HG03196 (cell line): ENCODE results near the gene TMIGD2.
"Not testable (repeated sequence)": the region's sequence is repeated elsewhere in the genome, so short reads cannot be mapped to it uniquely, and the experiment has no call there.

Experiments
- ATAC-seq: cut with Tn5 transposase; IDR thresholded peaks from one replicate; pipeline ENCODE4 v1.9.1; 2021; ENCODE audit not compliant: unreplicated experiment

The TMIGD2 gene

DNA sequence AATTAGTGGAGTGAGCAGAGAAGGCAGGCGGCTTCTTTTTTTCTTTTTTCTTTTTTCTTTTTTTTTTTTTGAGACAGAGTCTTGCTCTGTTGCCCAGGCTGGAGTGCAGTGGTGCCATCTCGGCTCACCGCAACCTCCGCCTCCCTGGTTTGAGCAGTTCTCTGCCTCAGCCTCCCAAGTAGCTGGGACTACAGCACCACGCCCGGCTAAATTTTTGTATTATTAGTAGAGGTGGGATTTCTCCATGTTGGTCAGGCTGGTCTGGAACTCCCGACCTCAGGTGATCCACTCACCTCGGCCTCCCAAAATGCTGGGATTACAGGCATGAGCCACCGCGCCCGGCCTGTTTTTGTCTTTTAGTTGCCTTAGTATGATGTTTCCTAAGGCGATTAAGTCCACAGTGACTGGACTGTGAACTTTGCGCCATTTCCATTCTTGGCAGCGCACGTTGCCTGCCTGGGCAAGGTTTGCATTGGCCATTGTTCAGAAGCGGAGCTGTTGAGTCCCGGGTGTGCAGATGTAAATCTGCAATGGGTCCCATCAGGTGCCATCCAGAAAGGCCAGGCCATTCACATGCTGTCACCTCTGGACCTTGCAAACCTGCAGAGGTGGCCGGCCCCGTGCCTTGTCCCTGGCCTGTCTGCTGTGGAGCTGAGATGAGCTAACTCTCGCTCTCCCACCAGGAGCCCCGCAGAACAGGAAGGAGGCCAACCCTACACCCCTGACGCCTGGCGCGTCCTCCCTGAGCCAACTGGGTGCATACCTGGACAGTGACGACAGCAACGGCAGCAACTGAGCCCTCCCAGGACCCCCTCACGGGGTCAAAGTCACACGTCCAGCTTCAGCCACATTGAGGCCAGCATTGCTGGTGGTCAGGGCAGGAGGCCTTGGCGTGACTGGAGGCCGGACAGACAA is 34.0 kb downstream of the TMIGD2 start:
- ATAC-seq: no peak

DNA sequence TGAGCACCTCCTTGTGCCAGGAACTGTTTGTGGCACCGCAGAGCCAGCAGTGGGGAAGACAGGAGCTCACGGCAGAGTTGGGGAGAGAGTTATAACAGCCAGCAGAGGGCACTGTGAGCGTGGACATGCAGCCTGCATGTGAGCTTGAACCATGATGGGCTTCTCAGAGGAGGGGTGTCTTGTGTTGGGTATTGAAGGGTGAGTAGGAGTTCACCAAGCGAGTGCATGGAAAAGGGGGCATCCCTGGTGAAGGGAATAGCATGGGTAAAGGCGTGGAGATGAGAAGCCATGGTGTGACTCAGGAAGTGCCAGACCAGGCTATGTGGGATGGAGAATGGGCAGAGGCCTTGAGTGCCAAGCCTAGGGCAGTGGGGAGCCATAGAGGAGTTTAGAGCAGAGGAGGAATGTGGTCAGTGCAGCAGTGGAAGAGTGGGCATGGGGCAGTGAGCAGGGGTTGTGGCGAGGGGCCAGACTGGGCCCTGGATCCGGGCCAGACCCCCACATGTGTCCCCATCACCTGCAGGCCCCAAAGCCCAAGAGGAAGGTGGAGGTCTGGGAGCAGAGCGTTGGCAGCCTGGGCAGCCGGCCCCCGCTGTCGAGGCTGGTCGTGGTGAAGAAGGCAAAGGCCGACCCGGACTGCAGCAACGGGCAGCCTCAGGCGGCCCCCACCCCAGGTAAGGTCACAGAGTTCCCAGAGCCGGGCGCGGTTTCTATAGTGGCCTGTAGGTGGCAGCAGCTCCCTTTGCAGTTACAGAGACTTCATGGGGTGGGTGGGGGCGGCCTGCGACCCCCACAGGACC is 34.9 kb downstream of the TMIGD2 start:
- no peak for ATAC-seq

GRCh38 chr19:4266253-4267000 is 35.8 kb downstream of the TMIGD2 start:
- ATAC-seq: no peak

DNA sequence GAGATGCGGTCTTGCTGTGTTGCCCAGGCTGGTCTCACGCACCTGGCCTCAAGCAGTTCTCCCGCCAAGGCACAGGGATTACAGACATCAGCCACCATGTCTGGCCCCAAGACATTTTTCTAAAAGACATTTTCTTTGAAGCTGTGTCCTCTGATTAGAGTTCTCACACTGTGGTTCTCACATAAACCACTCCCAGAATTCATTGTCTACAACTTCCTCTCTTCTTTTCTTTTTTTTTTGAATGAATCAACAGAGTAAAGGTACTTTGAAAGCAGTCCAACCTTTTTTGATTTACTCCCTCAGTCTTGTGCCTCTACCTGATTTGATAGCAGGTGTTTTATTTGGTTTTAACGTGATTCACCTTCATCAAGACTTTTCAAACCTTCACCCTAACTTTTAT is 37.4 kb downstream of the TMIGD2 start:
- ATAC-seq: no peak

DNA sequence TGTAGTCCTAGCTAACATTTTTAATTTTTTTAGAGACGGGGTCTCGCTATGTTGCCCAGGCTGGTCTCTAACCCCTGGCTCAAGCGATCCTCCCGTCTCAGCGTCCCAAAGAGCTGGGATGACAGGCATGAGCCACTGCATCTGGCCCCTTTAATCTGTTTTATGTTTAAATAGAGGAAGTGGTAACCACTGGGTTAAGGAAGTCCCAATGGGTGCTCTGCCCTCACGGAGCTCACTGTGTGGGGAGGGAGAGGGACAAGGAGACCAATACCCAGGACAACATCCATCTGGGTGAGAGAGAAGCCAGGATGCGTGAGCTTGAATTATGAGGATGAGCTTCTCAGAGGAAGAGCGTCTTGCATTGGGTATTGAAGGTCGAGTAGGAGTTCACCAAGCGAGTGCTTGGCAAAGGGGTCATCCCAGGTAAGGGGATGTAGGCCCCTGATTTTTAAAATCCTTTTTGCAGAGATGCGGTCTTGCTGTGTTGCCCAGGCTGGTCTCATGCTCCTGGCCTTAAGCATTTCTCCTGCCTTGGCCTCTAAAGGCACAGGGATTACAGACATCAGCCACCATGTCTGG is 41.5 kb downstream of the TMIGD2 start:
- ATAC-seq: no peak

DNA sequence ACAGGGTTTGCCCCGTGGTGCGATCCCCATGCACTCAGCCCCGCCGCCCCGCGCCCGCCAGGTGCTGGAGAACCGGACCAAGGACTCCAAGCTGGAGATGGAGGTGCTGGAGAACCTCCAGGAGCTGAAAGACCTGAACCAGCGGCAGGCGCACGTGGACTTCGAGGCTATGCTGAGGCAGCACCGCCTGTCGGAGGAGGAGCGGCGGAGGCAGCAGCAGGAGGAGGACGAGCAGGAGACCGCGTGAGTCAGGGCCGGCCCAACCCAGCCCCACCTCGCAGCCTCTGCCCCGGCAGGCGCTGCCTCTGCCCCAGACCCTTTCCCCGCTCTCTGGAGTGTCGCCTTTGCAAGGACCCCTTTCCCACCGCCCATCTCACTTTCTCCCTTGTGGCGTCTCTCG is 44.0 kb downstream of the TMIGD2 start:
- ATAC-seq: no peak

- no peak for ATAC-seq
These were observed 45.2 kb downstream of the TMIGD2 start for GRCh38 chr19:4257025-4257424.

DNA sequence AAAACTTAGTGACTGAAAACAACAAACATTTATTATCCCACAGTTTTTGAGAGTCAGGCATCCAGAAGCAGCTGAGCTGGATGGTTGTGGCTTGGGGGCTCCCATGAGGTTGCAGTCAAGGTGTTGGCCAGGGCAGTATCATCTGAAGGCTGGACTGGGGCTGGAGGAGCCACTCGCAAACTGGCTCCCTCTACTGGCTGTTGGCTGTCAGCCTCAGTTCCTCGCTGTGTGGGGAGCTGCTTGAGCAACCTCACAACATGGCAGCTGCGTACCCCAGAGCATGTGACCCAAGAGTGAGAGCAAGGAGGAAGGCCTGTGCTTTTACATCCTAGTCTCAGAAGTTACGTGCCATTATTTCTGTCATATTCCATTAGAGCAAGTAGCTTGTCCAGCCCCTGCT is 45.6 kb downstream of the TMIGD2 start:
- ATAC-seq: no peak

DNA sequence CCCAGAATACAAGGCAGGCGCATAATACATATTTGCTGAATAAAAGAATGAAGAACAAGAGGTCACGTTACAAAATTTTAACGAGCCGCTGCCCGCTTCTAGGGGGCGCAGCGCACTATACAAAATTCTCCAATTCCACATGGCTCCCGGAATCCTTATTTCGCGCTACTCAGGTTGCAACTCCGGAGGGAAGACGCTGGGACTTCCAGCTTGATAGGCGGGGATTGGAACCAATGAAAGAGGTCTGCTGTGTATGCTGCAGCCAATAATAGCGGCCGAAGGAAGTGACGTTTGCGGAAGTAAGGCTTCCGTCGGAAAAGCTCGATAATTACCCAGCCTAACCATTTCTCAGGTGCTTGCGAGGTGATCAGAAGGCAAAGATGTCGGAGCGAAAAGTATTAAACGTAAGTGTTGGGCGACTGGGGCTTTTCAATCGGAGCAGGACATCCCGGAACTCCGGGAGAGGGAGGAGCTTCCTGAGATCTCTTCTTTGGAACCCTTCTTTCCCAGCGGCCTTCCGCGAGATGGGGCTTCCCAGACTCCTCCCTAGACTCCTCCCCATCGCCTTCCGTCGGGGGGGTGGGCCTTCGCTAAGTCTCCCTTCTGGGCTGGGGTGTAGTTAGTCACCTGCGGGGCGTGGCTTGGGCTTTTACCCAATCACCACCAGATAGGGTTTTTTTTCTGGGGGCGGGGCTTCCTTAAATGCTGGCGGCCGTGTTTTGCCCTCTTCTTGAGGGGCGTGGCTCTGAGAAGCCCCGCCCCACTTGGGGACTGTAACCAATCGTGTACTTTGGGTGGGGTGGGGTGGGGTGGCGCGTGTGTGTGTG is 55.2 kb downstream of the TMIGD2 start, which contains the start of gene YJU2:
TSS of gene YJU2 (plus strand) at position 314 of the 827 bp plus-strand sequence. CDS start at position 381, 67 bp downstream.
- peak; percentile 84 for ATAC-seq

DNA sequence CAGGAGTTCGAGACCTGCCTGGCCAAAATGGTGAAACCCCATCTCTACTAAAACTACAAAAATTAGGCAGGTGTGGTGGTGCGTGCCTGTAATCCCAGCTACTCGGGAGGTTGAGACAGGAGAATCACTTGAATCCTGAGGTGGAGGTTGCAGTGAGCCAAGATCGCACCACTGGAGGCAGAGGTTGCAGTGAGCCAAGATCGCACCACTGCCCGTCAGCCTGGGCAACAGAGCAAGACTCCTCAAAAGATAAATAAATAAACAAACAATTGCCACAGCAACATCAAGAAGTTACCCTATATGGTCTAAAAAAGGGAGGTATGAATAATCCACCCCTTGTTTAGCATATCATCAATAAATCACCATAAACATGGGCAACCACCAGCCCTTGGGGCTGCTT is 56.3 kb downstream of the TMIGD2 start:
- ATAC-seq: not testable (repeated sequence)
